SW 1271 (cell line): ENCODE measurements around the gene GALNT14.

ENCODE experiments used
- DNase-seq, 2 experiments: peaks; one replicate each; lab custom pipeline; 2025; lab: John Stamatoyannopoulos, UW

Gene GALNT14

DNA sequence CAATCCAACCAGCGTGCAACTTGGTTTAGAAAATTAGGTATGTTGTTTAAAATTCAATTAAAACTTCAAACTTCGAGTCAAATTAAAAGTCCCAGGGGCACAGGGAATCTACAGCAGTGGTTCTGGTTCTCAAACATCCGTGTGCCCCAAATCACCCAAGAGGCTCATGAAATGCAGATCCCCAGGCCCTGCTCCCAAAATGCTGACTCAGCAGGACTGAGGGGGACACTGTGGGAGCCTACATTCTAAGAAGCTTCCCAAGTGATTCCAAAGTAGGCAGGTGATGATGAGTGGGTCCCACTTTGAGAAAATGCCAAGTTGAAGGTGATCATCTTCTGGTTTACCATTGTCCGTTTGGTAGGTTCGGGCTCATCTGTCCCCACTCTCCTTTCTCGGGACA, 82.3 kb downstream of the GALNT14 start:
- DNase-seq, result no peak

GRCh38 chr2:31054842-31055388, 83.3 kb downstream of the GALNT14 start:
- DNase-seq, result no peak

DNA sequence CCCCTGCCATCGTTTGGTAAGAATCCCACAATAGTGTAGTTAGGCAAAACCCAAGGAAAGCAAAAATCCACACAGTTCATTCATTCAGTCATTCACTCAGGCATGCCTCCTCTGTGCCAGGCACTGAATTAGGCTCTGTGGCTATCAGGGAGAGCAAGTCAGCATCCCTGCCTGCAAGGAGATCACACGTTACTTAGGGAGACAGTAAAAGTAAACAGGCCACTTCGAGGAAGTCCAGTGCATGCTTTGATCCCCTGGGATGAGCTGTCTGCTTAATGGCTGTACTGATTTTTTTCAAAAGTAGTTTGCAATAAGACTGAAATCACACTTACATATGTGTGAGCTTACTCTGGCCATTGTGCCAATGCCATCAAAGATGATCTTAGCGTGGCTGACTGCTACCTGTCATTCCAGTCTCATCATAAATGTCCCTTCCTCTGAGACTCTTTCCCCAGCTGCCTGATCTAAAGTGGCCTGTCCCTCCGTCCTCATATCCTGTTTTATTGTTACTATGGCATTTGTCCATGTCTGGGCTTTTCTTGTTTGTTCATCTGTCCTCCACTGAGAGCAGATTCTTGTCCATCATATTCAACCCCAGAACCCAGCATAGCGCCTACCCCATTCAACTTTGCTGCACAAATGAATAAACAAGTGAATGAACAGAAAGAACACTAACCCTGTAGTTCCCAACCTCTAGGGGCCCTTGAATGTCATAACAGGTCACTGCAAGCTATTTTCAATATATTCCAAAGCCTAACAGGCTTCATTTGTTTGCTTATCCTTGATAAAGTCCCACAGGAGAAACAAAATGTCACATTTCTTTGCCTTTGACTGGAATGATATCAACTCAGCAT, 84.1 kb downstream of the GALNT14 start:
- DNase-seq, result no peak

DNA sequence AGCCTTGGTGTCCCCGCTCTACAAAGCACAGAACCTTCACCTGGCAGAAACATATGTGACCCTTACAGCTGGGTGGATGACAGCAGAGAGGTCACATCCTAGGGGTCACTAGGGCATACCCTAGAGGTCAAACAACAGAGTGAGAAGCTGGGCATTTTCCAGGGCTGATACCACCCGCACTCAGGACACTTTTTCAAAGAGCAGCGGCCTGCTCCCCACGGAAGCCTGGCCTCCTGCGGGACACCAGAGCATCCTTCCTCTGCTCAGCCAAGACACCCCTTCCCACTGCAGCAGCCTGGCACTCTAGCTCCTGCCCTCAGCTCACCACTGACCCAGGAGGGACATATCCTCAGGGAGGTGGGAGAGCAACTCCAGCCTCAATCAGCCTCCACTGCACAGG, 86.0 kb downstream of the GALNT14 start:
- DNase-seq, result no peak

DNA sequence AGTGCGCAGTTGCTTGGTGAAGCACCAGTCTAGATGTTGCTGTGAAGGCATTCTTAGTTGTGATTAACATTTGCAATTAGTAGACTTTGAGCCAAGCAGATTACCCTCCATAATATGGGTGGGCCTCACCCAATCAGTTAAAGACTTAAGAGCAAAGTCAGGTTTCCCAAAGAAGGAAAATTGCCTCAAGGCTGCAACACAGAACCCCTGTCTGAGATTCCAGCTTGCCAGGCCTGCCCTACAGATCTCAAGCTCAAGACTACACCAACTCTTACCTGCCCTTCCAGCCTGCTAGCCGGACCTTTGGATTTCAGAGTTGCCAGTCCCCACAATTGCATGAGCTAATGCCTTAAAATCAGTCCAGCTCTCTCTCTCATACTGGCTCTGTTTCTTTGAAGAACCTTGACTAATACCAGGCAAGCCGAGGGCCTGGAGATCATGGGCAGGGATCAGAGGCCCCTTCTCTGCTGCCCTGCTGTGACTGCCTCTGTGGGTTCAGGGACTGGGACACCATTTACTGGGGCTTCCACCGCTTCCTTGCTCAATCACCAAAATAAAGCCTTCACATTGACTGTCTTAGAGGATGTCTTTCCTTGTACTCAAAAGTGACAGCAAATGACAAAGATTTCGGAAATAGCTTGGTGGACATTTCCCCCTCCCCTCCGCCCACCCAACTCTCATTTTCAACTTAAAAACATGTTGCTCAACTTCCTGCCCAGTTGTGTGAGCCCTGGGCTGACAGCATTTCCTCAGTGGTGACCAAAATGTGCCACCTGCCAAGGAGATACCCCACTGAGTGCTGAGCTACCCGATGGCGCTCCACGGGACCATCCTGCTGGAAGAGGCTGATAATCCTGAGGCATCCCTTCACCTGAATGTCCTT, 86.7 kb downstream of the GALNT14 start:
- DNase-seq, result no peak

DNA sequence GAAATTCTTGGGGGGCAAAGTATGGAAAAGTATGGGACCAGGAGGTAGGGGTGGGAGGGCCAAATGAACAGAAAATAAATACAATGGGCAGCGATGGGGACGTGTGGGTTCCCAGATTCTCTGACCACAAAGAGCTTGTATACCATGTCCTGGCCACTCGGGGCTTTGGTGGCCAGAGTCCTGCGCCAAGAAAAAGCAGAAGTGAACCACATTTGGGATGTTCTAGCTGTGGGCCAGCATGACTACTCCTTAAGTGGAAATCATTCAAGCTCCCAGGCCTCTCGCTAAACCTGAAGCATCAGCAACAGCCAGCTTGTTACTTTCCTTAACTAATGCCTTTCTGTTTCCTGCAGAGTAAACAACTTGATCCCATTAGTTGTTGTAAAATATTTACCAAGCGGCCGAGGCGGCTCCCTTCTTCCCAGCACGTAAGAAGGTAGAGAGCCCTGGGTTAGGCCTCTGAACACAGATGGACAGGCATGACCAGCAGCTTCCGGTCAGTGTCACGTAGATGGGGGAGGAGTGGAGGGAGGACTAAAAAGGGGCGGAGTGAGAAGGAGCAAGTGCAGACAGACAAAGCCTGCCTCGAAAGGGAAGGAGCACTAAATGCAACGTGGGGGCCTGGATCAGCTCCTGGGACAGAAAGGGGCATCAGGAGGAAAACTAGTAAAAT, 88.2 kb downstream of the GALNT14 start:
- no peak for DNase-seq

GRCh38 chr2:31049264-31049663, 89.0 kb downstream of the GALNT14 start:
- no peak for DNase-seq

GRCh38 chr2:31047599-31047998, 90.6 kb downstream of the GALNT14 start:
- no peak for DNase-seq

GRCh38 chr2:31038385-31038784, 99.9 kb downstream of the GALNT14 start:
- no peak for DNase-seq

GRCh38 chr2:31037058-31037457, 101.2 kb downstream of the GALNT14 start:
- no peak for DNase-seq

GRCh38 chr2:31033032-31033431, 105.2 kb downstream of the GALNT14 start:
- no peak for DNase-seq

- DNase-seq, result no peak
These were observed 105.8 kb downstream of the GALNT14 start for GRCh38 chr2:31032475-31032874.

DNA sequence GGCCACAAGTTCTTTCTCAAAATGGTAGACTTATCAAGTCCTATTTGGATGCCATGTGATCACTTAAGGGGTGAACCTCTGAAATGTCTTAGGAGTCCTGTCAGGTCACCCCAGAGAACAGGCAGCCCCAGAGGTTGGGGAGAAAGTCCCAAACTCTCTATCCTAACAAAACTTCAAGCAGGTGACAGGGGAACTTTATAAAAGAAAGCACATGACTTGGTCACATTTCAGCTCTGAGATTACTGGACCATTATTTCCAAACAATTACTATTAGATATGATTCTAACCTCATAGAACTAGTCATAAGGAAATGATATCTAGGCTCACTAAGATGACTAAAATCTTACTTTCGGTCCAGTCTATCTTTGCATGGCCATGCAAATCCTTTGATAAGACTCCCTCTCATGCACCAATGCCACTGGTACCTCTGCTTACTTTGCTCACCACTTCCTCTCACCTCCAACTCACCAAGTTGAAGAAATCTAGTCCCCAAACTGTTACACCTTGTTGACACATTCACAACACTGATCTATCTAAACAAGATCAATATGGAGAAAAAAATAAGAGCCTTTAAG, 107.0 kb downstream of the GALNT14 start:
- DNase-seq, result no peak

DNA sequence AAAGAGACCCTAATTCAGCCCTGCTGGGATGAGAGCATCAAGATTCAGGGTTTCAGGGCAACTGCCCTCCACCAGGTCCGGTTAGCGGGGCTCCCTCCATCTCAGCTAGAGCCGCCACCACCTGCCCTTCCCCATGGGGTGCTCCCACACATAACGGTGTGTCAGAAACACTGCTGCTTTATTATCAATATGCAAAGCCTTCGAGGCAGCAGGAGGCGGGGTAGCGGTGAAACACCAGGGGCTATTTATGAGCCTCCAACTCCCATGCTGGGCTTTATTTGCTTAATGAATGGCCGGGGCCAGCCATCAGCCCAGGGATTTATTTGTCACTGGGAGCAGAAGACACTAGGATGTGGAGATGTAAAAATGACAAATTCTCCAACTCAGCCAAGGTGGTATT, 109.8 kb downstream of the GALNT14 start:
- no peak for DNase-seq

- DNase-seq, result no peak
These were observed 110.7 kb downstream of the GALNT14 start for GRCh38 chr2:31027549-31027948.

- no peak for DNase-seq
These were observed 114.7 kb downstream of the GALNT14 start for GRCh38 chr2:31023541-31023940.

GRCh38 chr2:31020713-31021112, 117.5 kb downstream of the GALNT14 start:
- no peak for DNase-seq

- DNase-seq, result no peak
These were observed 120.0 kb downstream of the GALNT14 start for GRCh38 chr2:31018280-31018679.

GRCh38 chr2:31016648-31017047, 121.6 kb downstream of the GALNT14 start:
- no peak for DNase-seq

- no peak for DNase-seq
These were observed 123.7 kb downstream of the GALNT14 start for GRCh38 chr2:31014516-31014915.

GRCh38 chr2:31013301-31013700, 124.9 kb downstream of the GALNT14 start:
- DNase-seq, result no peak

DNA sequence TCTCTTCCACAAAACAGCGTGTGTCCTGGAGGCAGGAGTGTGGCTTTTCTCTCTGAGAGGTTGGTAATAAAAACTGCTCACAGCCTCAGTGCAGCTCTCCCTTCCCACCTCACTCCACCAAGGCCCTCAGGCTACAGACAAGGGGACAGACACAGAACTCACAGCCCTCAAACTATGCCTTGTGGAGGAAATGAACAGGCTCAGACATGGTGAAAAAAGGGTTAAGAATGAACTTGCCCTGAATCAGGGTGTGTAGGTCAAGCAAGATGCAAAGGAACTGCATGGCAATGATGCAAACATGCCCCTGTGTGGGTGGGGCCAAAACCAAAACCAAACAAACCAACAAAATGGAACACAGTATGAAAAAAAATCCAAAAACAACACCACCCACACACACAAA, 125.8 kb downstream of the GALNT14 start:
- no peak for DNase-seq
